22Rv1 (cell line): Measurements from ENCODE around the gene EPB41L4B.

Experiments
- CTCF ChIP-seq: fragments of 450-650 bp; IDR thresholded peaks from 2 replicates; pipeline ENCODE4 v1.5.1; 2017; ENCODE audit warnings: mild to moderate bottlenecking
- ZFX ChIP-seq: fragments of 450-650 bp; IDR thresholded peaks from 2 replicates; pipeline ENCODE4 v1.6.1; 2017; ENCODE audit warnings: antibody characterized with exemption, borderline replicate concordance

GRCh38 chr9:109250771-109251079 lies 70.1 kb downstream of the EPB41L4B start:
- no peak for TF ChIP-seq ZFX
- TF ChIP-seq CTCF = no peak
